ENCODE results near the gene ADD1. TPM values are rescaled to one million over a fixed set of nuclear protein-coding genes. Genes with fewer than 3 reads are reported as not detected.

Gene ADD1
- total RNA-seq, 1 donor from 2014 or later = 240 TPM

GRCh38 chr4:2886161-2886560 is 42.5 kb downstream of the ADD1 start:
- peaks cover 28% of the 10 kb centered on the region for H3K36me3 Mint-ChIP-seq (ENCODE audit: low read depth)
- H3K9me3 Mint-ChIP-seq (ENCODE audit: low read depth) = no peaks in the 10 kb centered on the region
- H3K27me3 Mint-ChIP-seq (ENCODE audit: low read depth) = no peaks in the 10 kb centered on the region
- peaks cover 32% of the 10 kb centered on the region for H3K4me1 Mint-ChIP-seq (ENCODE audit: low read depth)
- no peak overlapping the region for H3K4me3 Mint-ChIP-seq (ENCODE audit: unreplicated experiment)
- DNase-seq (ENCODE audit: low spot score) = no peak
- TF ChIP-seq, protein P1, sequence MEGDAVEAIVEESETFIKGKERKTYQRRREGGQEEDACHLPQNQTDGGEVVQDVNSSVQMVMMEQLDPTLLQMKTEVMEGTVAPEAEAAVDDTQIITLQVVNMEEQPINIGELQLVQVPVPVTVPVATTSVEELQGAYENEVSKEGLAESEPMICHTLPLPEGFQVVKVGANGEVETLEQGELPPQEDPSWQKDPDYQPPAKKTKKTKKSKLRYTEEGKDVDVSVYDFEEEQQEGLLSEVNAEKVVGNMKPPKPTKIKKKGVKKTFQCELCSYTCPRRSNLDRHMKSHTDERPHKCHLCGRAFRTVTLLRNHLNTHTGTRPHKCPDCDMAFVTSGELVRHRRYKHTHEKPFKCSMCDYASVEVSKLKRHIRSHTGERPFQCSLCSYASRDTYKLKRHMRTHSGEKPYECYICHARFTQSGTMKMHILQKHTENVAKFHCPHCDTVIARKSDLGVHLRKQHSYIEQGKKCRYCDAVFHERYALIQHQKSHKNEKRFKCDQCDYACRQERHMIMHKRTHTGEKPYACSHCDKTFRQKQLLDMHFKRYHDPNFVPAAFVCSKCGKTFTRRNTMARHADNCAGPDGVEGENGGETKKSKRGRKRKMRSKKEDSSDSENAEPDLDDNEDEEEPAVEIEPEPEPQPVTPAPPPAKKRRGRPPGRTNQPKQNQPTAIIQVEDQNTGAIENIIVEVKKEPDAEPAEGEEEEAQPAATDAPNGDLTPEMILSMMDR (IDR thresholded peaks at IDR 0.05) = no peak
- H3K27ac Mint-ChIP-seq (ENCODE audit: unreplicated experiment) = peak overlapping the region; percentile 46

DNA sequence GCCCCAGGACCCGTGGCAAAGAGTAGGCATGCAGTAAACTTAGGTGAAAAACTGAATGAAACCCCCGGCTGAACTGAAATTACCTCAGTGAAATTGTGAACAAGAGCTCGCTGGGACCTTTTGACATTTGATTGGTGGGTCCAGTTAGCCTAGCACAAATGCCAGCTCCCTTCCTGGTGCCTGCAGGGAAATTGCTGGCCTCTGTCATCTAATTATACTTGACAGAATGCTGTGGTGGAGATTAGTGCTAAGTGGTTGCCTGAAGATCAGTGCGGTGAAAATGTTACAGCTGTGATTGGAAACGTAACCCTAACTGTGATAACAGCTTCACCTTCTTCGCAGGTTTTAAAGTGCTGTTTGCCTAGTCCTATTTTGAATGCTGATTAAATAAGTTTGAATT is 43.0 kb downstream of the ADD1 start:
- Mint-ChIP-seq H3K27me3 (ENCODE audit: low read depth) (no peaks in the 10 kb centered on the region), H3K4me1 (ENCODE audit: low read depth) (peaks cover 32% of the 10 kb centered on the region), H3K4me3 (ENCODE audit: unreplicated experiment) (no peak overlapping the region), H3K36me3 (ENCODE audit: low read depth) (peaks cover 28% of the 10 kb centered on the region), H3K27ac (ENCODE audit: unreplicated experiment) (no peak overlapping the region), H3K9me3 (ENCODE audit: low read depth) (no peaks in the 10 kb centered on the region)
- TF ChIP-seq, protein P1 (IDR thresholded peaks at IDR 0.05) = no peak
- DNase-seq (ENCODE audit: low spot score) = no peak

- H3K4me1 Mint-ChIP-seq (ENCODE audit: low read depth) = peaks cover 28% of the 10 kb centered on the region
- no peak overlapping the region for H3K27ac Mint-ChIP-seq (ENCODE audit: unreplicated experiment)
- H3K27me3 Mint-ChIP-seq (ENCODE audit: low read depth) = no peaks in the 10 kb centered on the region
Measured at GRCh38 chr4:2887343-2887742, 43.7 kb downstream of the ADD1 start.

GRCh38 chr4:2888886-2889285 is 45.2 kb downstream of the ADD1 start:
- peaks cover 25% of the 10 kb centered on the region for H3K36me3 Mint-ChIP-seq (ENCODE audit: low read depth)
- H3K4me3 Mint-ChIP-seq (ENCODE audit: unreplicated experiment) = no peak overlapping the region

More at GRCh38 chr4:2887343-2887742, 43.7 kb downstream of the ADD1 start:
- H3K36me3 Mint-ChIP-seq (ENCODE audit: low read depth) = peaks cover 28% of the 10 kb centered on the region
- TF ChIP-seq, protein P1 (IDR thresholded peaks at IDR 0.05) = no peak
- no peak overlapping the region for H3K4me3 Mint-ChIP-seq (ENCODE audit: unreplicated experiment)
- no peak for DNase-seq (ENCODE audit: low spot score)
- H3K9me3 Mint-ChIP-seq (ENCODE audit: low read depth) = no peaks in the 10 kb centered on the region

GRCh38 chr4:2891294-2891693 is 47.6 kb downstream of the ADD1 start:
- Mint-ChIP-seq H3K4me3 (ENCODE audit: unreplicated experiment) (no peak overlapping the region), H3K4me1 (ENCODE audit: low read depth) (peaks cover 23% of the 10 kb centered on the region), H3K36me3 (ENCODE audit: low read depth) (peaks cover 17% of the 10 kb centered on the region), H3K9me3 (ENCODE audit: low read depth) (no peaks in the 10 kb centered on the region), H3K27ac (ENCODE audit: unreplicated experiment) (peak overlapping the region; percentile 71), H3K27me3 (ENCODE audit: low read depth) (no peaks in the 10 kb centered on the region)
- DNase-seq (ENCODE audit: low spot score) = no peak
- TF ChIP-seq, protein P1 (IDR thresholded peaks at IDR 0.05) = no peak

More at GRCh38 chr4:2888886-2889285, 45.2 kb downstream of the ADD1 start:
- Mint-ChIP-seq H3K27me3 (ENCODE audit: low read depth) (no peaks in the 10 kb centered on the region), H3K27ac (ENCODE audit: unreplicated experiment) (no peak overlapping the region), H3K9me3 (ENCODE audit: low read depth) (no peaks in the 10 kb centered on the region), H3K4me1 (ENCODE audit: low read depth) (peaks cover 23% of the 10 kb centered on the region)
- DNase-seq (ENCODE audit: low spot score) = no peak
- TF ChIP-seq, protein P1 (IDR thresholded peaks at IDR 0.05) = no peak
